ENCODE data around the gene NOSIP. TPM values are rescaled to one million over a fixed set of nuclear protein-coding genes. Genes with fewer than 3 reads are reported as not detected.

Gene NOSIP
- total and polyA plus RNA-seq, 7 donors = 53.9 to 104 (median 69.9) TPM

- H3K36me3 ChIP-seq (ENCODE audit: insufficient read depth in 1 of 2, low read depth in 1 of 2) = no peaks in the 10 kb centered on the region
- DNase-seq = no peak
- no peak overlapping the region for H3K4me3 ChIP-seq
- no peaks in the 10 kb centered on the region for H3K27me3 ChIP-seq (ENCODE audit: insufficient read depth in 3 of 3, low read length in 2 of 3)
- intact Hi-C loops (cut with DNase I) = no loop called here
- no peak for TF ChIP-seq CTCF (IDR thresholded peaks at IDR 0.05)
- H3K27ac ChIP-seq = peak overlapping the region; percentile 82
- WGBS, 3 donors = 25 to 26% (median 26%) methylated on average over 4 of the region's 4 CpGs
- no peaks in the 10 kb centered on the region for H3K9me3 ChIP-seq
- ATAC-seq = peak in 2 of 4 donors; percentile 30 to 49
- peaks cover 61% of the 10 kb centered on the region for H3K4me1 ChIP-seq
Observed at GRCh38 chr19:49565261-49565660, 15.1 kb downstream of the NOSIP start.

- ATAC-seq (no peak), DNase-seq (no peak)
- peaks cover 0 to 6% of the 10 kb centered on the region in 2 donors for H3K36me3 ChIP-seq (ENCODE audit: insufficient read depth in 1 of 2, low read depth in 1 of 2)
- H3K9me3 ChIP-seq = no peaks in the 10 kb centered on the region
- H3K27ac ChIP-seq = peak overlapping the region; percentile 82
- peaks cover 61% of the 10 kb centered on the region for H3K4me1 ChIP-seq
- no peak overlapping the region for H3K4me3 ChIP-seq
- 62 to 79% (median 73%) methylated on average over 6 of the region's 6 CpGs for WGBS, 3 donors
- TF ChIP-seq CTCF (IDR thresholded peaks at IDR 0.05) = no peak
- no peaks in the 10 kb centered on the region for H3K27me3 ChIP-seq (ENCODE audit: insufficient read depth in 3 of 3, low read length in 2 of 3)
- intact Hi-C loops (cut with DNase I) = no loop called here
Observed at GRCh38 chr19:49564616-49565045, 15.7 kb downstream of the NOSIP start.

GRCh38 chr19:49560358-49560900 lies 19.9 kb downstream of the NOSIP start:
- Histone ChIP-seq H3K4me1 (peaks cover 60% of the 10 kb centered on the region), H3K9me3 (no peaks in the 10 kb centered on the region), H3K27ac (peak overlapping the region; percentile 82), H3K27me3 (ENCODE audit: insufficient read depth in 3 of 3, low read length in 2 of 3) (no peaks in the 10 kb centered on the region), H3K4me3 (peak overlapping the region; percentile 46), H3K36me3 (ENCODE audit: insufficient read depth in 1 of 2, low read depth in 1 of 2) (peaks cover 5 to 44% of the 10 kb centered on the region in 2 donors)
- TF ChIP-seq CTCF (IDR thresholded peaks at IDR 0.05) = no peak
- ATAC-seq (peak; percentile 64 to 84 (median 76)), DNase-seq (peak; percentile 42 to 78)
- intact Hi-C loops (cut with DNase I) = no loop called here
- 20 to 23% (median 22%) methylated on average over 15 of the region's 15 CpGs for WGBS, 3 donors

- TF ChIP-seq CTCF (IDR thresholded peaks at IDR 0.05) = no peak
- DNase-seq (no peak), ATAC-seq (peak in 2 of 4 donors; percentile 3 to 5)
- Histone ChIP-seq H3K4me1 (peaks cover 55% of the 10 kb centered on the region), H3K9me3 (no peaks in the 10 kb centered on the region), H3K27me3 (ENCODE audit: insufficient read depth in 3 of 3, low read length in 2 of 3) (no peaks in the 10 kb centered on the region), H3K27ac (peak overlapping the region; percentile 82), H3K4me3 (peak overlapping the region; percentile 46), H3K36me3 (ENCODE audit: insufficient read depth in 1 of 2, low read depth in 1 of 2) (peaks cover 5 to 49% of the 10 kb centered on the region in 2 donors)
- 28 to 56% (median 34%) methylated on average over 15 of the region's 15 CpGs for WGBS, 3 donors
- intact Hi-C loops (cut with DNase I) = no loop called here
Observed at GRCh38 chr19:49559928-49560327, 20.4 kb downstream of the NOSIP start.

- H3K4me1 ChIP-seq = peaks cover 50% of the 10 kb centered on the region
- 68 to 71% (median 69%) methylated on average over 3 of the region's 3 CpGs for WGBS, 3 donors
Observed at GRCh38 chr19:49559443-49559842, 20.9 kb downstream of the NOSIP start.

More at GRCh38 chr19:49559443-49559842, 20.9 kb downstream of the NOSIP start:
- H3K27me3 ChIP-seq (ENCODE audit: insufficient read depth in 3 of 3, low read length in 2 of 3) = no peaks in the 10 kb centered on the region
- ATAC-seq (no peak), DNase-seq (no peak)
- peak overlapping the region; percentile 82 for H3K27ac ChIP-seq
- intact Hi-C loops (cut with DNase I) = no loop called here
- TF ChIP-seq CTCF (IDR thresholded peaks at IDR 0.05) = no peak
- H3K9me3 ChIP-seq = no peaks in the 10 kb centered on the region
- H3K4me3 ChIP-seq = no peak overlapping the region
- peaks cover 5 to 54% of the 10 kb centered on the region in 2 donors for H3K36me3 ChIP-seq (ENCODE audit: insufficient read depth in 1 of 2, low read depth in 1 of 2)

Measured in psoas muscle (tissue), 8 donors.